ENCODE measurements around the gene ZBBX. TPM values are rescaled to one million over a fixed set of nuclear protein-coding genes. Genes with fewer than 3 reads are reported as not detected.

The ZBBX gene
- polyA plus RNA-seq, 1 donor from 2014 or later, result 2.7 TPM

- Histone ChIP-seq H3K4me3 (ENCODE audit: low read length) (no peak overlapping the region), H3K9me2 (ENCODE audit: insufficient read depth, low read length) (no peaks in the 10 kb centered on the region), H3F3A (ENCODE audit: insufficient read depth, low read length, poor library complexity, severe bottlenecking) (no peaks in the 10 kb centered on the region), H2AFZ (ENCODE audit: low read depth, low read length) (no peak overlapping the region), H3K9ac (ENCODE audit: low read length) (no peak overlapping the region), H3K9me3 (ENCODE audit: low read length) (no peaks in the 10 kb centered on the region), H4K20me1 (ENCODE audit: insufficient read depth) (no peaks in the 10 kb centered on the region), H3K27ac (ENCODE audit: low read length) (no peak overlapping the region), H3K36me3 (ENCODE audit: insufficient read depth, low read length) (no peaks in the 10 kb centered on the region), H3K4me2 (ENCODE audit: low read length) (no peak overlapping the region), H3K27me3 (ENCODE audit: insufficient read depth, low read depth, low read length) (no peaks in the 10 kb centered on the region), H3K79me2 (replicated peaks; ENCODE audit: insufficient read depth, low read length) (no peaks in the 10 kb centered on the region)
- no peak for TF ChIP-seq TAF1 (IDR thresholded peaks at IDR 0.05; ENCODE audit: low read depth)
- TF ChIP-seq POLR2AphosphoS5 (IDR thresholded peaks at IDR 0.05), result no peak
- TF ChIP-seq MXI1 (conservative IDR thresholded peaks at IDR 0.05; ENCODE audit: poor library complexity, severe bottlenecking), result no peak
- no peak for TF ChIP-seq RAD21 (conservative IDR thresholded peaks at IDR 0.05)
- TF ChIP-seq EZH2 (IDR thresholded peaks at IDR 0.05; ENCODE audit: borderline replicate concordance, insufficient read depth, low read length, poor library complexity, severe bottlenecking), result no peak
- TF ChIP-seq CTCF (IDR thresholded peaks at IDR 0.05; ENCODE audit: poor library complexity, severe bottlenecking), result no peak
- TF ChIP-seq, protein P1, sequence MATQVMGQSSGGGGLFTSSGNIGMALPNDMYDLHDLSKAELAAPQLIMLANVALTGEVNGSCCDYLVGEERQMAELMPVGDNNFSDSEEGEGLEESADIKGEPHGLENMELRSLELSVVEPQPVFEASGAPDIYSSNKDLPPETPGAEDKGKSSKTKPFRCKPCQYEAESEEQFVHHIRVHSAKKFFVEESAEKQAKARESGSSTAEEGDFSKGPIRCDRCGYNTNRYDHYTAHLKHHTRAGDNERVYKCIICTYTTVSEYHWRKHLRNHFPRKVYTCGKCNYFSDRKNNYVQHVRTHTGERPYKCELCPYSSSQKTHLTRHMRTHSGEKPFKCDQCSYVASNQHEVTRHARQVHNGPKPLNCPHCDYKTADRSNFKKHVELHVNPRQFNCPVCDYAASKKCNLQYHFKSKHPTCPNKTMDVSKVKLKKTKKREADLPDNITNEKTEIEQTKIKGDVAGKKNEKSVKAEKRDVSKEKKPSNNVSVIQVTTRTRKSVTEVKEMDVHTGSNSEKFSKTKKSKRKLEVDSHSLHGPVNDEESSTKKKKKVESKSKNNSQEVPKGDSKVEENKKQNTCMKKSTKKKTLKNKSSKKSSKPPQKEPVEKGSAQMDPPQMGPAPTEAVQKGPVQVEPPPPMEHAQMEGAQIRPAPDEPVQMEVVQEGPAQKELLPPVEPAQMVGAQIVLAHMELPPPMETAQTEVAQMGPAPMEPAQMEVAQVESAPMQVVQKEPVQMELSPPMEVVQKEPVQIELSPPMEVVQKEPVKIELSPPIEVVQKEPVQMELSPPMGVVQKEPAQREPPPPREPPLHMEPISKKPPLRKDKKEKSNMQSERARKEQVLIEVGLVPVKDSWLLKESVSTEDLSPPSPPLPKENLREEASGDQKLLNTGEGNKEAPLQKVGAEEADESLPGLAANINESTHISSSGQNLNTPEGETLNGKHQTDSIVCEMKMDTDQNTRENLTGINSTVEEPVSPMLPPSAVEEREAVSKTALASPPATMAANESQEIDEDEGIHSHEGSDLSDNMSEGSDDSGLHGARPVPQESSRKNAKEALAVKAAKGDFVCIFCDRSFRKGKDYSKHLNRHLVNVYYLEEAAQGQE (IDR thresholded peaks at IDR 0.05; ENCODE audit: borderline replicate concordance), result no peak
- no peak for TF ChIP-seq EP300 (conservative IDR thresholded peaks at IDR 0.05; ENCODE audit: poor library complexity, severe bottlenecking)
- TF ChIP-seq SMC3 (conservative IDR thresholded peaks at IDR 0.05; ENCODE audit: poor library complexity), result no peak
These were observed 79.9 kb downstream of the ZBBX start for GRCh38 chr3:167300207-167300606.

- TF ChIP-seq, protein P1 (IDR thresholded peaks at IDR 0.05; ENCODE audit: borderline replicate concordance), result no peak
- TF ChIP-seq TAF1 (IDR thresholded peaks at IDR 0.05; ENCODE audit: low read depth), result no peak
- no peak overlapping the region for H3K27ac ChIP-seq (ENCODE audit: low read length)
- H3K9ac ChIP-seq (ENCODE audit: low read length), result no peak overlapping the region
- no peak overlapping the region for H2AFZ ChIP-seq (ENCODE audit: low read depth, low read length)
- H3K4me2 ChIP-seq (ENCODE audit: low read length), result no peak overlapping the region
- no peaks in the 10 kb centered on the region for H3K27me3 ChIP-seq (ENCODE audit: insufficient read depth, low read depth, low read length)
- no peaks in the 10 kb centered on the region for H4K20me1 ChIP-seq (ENCODE audit: insufficient read depth)
- no peak overlapping the region for H3K4me3 ChIP-seq (ENCODE audit: low read length)
- no peaks in the 10 kb centered on the region for H3K9me2 ChIP-seq (ENCODE audit: insufficient read depth, low read length)
- no peaks in the 10 kb centered on the region for H3K79me2 ChIP-seq (replicated peaks; ENCODE audit: insufficient read depth, low read length)
- H3K9me3 ChIP-seq (ENCODE audit: low read length), result no peaks in the 10 kb centered on the region
- H3K36me3 ChIP-seq (ENCODE audit: insufficient read depth, low read length), result no peaks in the 10 kb centered on the region
- no peaks in the 10 kb centered on the region for H3F3A ChIP-seq (ENCODE audit: insufficient read depth, low read length, poor library complexity, severe bottlenecking)
These were observed 90.7 kb downstream of the ZBBX start for GRCh38 chr3:167289435-167289834.
